Adipose tissue (tissue), 3 donors: ENCODE data around the gene POLR2J. TPM values are rescaled to one million over a fixed set of nuclear protein-coding genes. Genes with fewer than 3 reads are reported as not detected.
"Not testable (repeated sequence)": the region's sequence is repeated elsewhere in the genome, so short reads cannot be mapped to it uniquely, and the experiment has no call there.

Experiments
- H3K27ac ChIP-seq: one replicate; pipeline ENCODE4 v1.5.1; 2013; ENCODE audit warnings: low read depth, low read length
- WGBS, 3 donors: extraction: QIAGEN DNeasy Blood & Tissue Kit; methylation state at CpG; one replicate each; pipeline ENCODE4 v1.1.7; 2013; 5-methylcytosine and 5-hydroxymethylcytosine counted together
- polyA plus RNA-seq, 3 donors: library from polyadenylated mRNA; stranded (reverse); fragments of 200-250 nt; gene quantifications; one replicate each; pipeline ENCODE4 v1.2.3, GENCODE V29; 2013
- donor health status: healthy with polysubstance abuse.
- donor health status: Bipolar disorder and iron deficiency.
- donor health status: healthy.

POLR2J gene
- polyA plus RNA-seq, 3 donors, result 41.1 to 95.5 (median 82.3) TPM

GRCh38 chr7:102498321-102498720 is 19.6 kb upstream of the POLR2J start:
- H3K27ac ChIP-seq, result not testable (repeated sequence)
- 89 to 93% (median 92%) methylated on average over 8 to 11 of the region's 16 CpGs for WGBS, 3 donors

DNA sequence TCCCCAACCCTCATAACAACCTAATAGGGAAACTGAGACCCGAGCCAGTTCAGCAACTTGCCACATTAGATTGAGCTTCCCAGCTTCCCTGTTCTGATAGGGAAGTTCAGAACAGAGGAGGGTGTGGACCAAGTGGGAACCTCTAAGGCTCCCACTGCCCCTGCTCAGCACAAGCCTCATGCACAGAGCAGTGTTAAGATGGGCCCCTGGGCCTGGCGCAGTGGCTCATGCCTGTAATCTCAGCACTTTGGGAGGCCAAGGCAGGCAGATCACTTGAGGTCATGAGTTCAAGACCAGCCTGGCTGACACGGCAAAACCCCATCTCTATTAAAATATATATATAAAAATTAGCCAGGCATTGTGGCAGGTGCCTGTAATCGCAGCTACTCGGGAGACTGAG is 18.6 kb upstream of the POLR2J start:
- 70 to 95% (median 85%) methylated on average over 1 of the region's 5 CpGs for WGBS, 3 donors
- not testable (repeated sequence) for H3K27ac ChIP-seq

DNA sequence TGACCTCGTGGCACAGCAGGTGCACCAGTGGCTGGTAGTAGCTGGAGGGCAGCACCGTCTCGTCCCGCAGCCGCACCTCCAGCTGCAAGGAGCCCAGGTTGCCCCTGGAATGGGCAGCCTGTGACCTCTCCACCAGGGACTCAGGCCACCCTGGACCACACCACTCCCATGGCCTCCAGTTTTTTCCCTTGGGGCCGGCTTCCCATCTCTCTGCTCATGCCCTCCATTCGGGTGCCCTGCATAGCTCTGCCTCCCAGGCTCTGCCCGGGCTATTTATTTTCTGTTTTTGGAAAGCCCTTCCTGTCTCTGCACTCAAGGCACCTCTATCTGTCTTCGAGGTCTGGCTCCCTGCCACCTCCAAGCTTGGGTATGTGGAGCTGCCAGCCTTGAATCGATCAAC is 18.1 kb upstream of the POLR2J start:
- H3K27ac ChIP-seq, result not testable (repeated sequence)
- WGBS, 3 donors, result 49 to 83% (median 75%) methylated on average over 3 of the region's 10 CpGs

- no CpG with 5 or more reads among the region's 67 CpGs for WGBS, 3 donors
- H3K27ac ChIP-seq, result not testable (repeated sequence)
These were observed 15.9 kb upstream of the POLR2J start for GRCh38 chr7:102494473-102495149.

- 15 to 52% (median 44%) methylated on average over 4 to 8 of the region's 15 CpGs for WGBS, 3 donors
- not testable (repeated sequence) for H3K27ac ChIP-seq
These were observed 15.3 kb upstream of the POLR2J start for GRCh38 chr7:102494026-102494425.

- no CpG with 5 or more reads among the region's 33 CpGs for WGBS, 3 donors
These were observed 14.7 kb upstream of the POLR2J start for GRCh38 chr7:102493220-102493935.

DNA sequence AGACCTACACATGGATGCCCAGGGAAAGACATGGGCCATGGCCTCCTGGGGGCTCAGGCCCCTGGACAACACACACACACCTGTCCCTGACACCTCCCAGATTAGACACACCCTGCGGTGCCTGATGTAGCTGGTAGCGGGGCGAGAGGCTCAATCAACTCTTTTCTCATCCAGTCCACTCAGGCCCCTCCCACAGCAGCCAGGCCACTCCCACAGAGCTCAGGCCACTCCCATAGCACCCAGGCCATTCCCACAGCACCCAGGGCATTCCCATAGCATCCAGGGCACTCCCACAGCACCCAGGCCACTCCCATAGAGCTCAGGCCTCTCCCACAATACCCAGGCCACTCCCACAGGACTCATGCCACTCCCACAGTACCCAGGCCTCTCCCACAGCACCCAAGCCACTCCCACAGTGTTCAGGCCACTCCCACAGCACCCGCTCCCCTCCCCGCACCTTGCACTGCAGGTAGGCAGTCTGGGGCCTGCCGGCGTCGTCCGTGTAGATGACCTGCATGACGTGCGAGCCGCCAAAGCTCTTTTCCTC is 11.9 kb upstream of the POLR2J start:
- 71 to 96% (median 77%) methylated on average over 2 to 3 of the region's 12 CpGs for WGBS, 3 donors
- not testable (repeated sequence) for H3K27ac ChIP-seq

More at GRCh38 chr7:102493220-102493935, 14.7 kb upstream of the POLR2J start:
- H3K27ac ChIP-seq, result not testable (repeated sequence)

DNA sequence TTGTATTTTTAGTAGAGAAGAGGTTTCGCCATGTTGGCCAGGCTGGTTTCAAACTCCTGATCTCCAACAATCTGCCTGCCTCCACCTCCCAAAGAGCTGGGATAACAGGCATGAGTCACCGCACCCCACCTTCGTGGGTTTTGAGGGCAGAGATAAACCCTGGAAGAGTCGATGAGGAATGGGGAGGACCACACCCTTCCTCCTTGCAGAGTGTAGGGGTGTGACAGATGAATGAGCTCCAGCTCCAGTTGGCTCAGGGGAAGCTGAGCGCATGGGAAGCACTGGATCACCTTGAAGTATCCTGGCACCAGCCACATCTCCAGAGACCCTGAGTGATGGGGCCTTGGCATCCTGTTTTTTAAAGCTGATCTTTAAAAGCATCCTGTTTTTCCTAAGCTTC is 5.6 kb upstream of the POLR2J start:
- not testable (repeated sequence) for H3K27ac ChIP-seq
- no CpG with 5 or more reads among the region's 5 CpGs for WGBS, 3 donors

DNA sequence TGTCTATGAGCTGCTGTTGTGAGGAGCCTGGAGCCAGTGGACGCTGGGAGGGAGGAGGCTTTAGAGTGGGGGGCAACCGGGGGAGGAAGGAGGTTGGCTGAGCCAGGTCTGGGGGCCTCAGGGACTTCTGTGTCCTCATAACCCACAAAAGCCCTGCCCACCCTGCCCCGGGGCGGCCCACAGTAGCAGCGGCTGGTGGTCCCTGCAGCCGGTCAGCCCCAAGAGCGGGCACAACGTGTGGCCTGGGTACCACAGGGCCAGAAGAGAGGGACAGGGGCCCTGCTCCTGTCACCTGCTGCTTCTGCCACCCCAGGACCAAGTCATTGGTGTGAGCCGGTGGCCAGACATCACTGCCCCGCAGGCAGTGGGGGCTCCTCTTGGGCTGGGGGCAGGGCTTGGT is 3.2 kb upstream of the POLR2J start:
- H3K27ac ChIP-seq, result not testable (repeated sequence)
- WGBS, 3 donors, result no CpG with 5 or more reads among the region's 10 CpGs

DNA sequence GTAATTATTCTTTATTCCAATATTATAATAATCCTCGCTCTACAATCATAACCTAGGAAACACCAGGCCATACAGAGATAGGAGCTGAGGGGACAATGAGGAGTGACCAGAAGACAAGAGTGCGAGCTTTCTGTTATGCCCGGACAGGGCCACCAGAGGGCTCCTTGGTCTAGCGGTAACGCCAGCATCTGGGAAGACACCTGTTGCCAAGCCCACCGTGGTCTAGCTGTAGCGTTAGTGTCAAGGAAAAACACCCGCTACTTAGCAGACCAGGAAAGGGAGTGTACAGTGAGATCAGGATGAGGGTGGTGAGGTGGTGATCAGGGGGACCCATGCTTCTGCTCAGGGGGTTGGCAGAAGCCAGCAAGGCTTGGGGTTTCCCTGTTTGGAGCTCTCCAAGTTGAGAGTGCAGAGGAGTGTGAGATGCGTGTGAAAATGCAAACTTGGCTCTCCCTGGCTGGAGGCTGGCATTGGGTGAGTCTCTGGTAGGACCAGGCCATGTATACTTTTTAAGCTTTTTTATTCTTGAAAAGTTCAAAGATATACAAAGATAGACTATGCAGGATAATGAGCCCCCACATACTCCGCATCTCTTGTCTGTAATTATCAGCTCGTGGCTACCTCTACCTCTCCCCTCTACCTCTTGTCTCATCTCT is 1.4 kb upstream of the POLR2J start:
- WGBS, 3 donors, result 5 to 12% (median 8%) methylated on average over 5 to 8 of the region's 11 CpGs
- H3K27ac ChIP-seq, result not testable (repeated sequence)

- H3K27ac ChIP-seq, result not testable (repeated sequence)
- WGBS, 3 donors, result 0% methylated on average over 2 of the region's 10 CpGs; no CpG with 5 or more reads in 1 of the 3 donors
These were observed 475 bp upstream of the POLR2J start for GRCh38 chr7:102479209-102479584.

DNA sequence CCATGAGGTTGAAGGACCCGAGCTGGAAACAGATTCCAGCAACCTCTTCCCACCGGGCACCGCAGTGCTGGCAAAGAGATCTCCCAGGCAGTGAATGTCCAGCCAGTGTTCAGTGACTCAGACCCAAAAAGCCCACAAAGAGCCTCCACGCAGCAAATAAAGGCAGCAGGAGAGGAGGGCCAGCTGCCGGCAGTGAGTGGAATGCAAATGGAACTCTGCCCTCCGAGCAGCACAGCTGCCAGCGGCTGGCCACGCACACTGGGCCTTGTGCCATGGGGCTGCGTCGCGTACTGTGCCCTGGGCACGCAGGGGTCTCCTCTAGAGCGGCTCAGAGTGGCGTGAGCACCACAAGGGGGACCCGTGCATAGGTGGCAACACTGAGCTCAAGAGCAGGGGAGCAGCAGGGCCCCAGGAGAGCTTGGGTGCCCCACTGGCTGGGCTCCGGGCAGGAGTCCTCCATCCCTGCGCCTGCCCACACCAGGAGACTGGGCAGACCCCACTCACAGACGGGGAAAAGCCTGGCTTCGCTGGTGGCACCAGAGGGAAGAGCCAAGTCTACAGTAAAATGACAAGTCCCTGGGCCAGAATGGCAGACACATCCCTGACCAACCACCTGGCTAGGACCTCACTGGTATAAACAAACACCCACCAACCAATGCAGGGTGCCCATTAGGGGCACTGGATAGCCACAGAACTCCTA is 3.8 kb downstream of the POLR2J start:
- not testable (repeated sequence) for H3K27ac ChIP-seq
- 69 to 87% (median 79%) methylated on average over 7 to 9 of the region's 19 CpGs for WGBS, 3 donors

- H3K27ac ChIP-seq, result not testable (repeated sequence)
- 75 to 88% (median 84%) methylated on average over 9 to 10 of the region's 14 CpGs for WGBS, 3 donors
These were observed 4.6 kb downstream of the POLR2J start for GRCh38 chr7:102474116-102474515.

- no peak overlapping the region for H3K27ac ChIP-seq
- WGBS, 3 donors, result 79 to 83% (median 83%) methylated on average over 22 to 23 of the region's 23 CpGs
These were observed 5.3 kb downstream of the POLR2J start for GRCh38 chr7:102473271-102473991.

DNA sequence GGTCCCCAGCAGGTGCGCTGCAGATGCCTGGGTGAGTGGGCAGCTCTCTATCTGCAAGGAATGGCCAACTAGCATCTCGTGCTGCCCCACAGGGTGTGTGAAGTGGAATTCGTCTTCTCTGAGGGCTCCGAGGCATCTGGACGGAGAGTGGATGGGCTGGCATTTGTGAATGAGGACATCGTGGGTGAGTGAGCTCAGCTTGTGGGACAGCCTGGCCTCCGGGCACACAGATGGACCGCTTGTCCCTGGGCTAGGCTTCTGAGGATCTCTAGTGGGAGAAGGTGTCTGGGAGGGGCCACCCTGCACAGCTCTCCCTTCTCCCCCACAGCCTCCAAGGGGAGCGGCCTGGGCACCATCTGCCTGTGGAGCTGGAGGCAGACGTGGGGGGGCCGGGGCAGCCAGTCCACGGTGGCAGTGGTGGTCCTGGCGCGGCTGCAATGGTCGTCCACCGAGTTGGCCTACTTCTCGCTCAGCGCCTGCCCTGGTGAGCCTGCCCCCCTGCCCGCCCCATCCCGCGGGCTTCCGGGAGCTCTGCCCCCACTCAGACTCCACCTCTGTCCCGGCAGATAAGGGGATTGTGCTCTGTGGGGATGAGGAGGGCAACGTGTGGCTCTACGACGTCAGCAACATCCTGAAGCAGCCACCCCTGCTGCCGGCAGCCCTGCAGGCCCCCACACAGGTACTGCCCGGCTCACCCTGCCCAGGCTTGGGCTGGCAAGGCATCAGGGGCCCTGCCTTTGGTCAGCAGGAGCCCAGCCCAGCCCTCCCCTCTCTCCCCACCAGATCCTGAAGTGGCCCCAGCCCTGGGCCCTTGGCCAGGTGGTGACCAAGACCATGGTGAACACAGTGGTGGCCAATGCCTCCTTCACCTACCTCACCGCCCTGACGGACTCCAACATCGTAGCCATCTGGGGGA is 6.3 kb downstream of the POLR2J start:
- no peak overlapping the region for H3K27ac ChIP-seq
- 74 to 78% (median 76%) methylated on average over 31 of the region's 31 CpGs for WGBS, 3 donors

GRCh38 chr7:102471791-102472125 is 7.0 kb downstream of the POLR2J start:
- WGBS, 3 donors, result 78 to 85% (median 79%) methylated on average over 6 of the region's 6 CpGs

More at GRCh38 chr7:102471791-102472125, 7.0 kb downstream of the POLR2J start:
- no peak overlapping the region for H3K27ac ChIP-seq
